ENCODE results near the gene ATG7.
"Not testable (repeated sequence)": the region's sequence is repeated elsewhere in the genome, so short reads cannot be mapped to it uniquely, and the experiment has no call there.

ATG7 gene

GRCh38 chr3:11435440-11436165 lies 163.4 kb downstream of the ATG7 start:
- Histone ChIP-seq H3K36me3 (ENCODE audit: control insufficient read depth, insufficient read depth, low read length) (no peaks in the 10 kb centered on the region), H3K9ac (ENCODE audit: low read length) (no peak overlapping the region), H3K4me1 (ENCODE audit: control insufficient read depth, insufficient read depth, low read length) (no peaks in the 10 kb centered on the region), H3K27ac (ENCODE audit: low read depth, low read length) (no peak overlapping the region), H3K27me3 (ENCODE audit: control insufficient read depth, insufficient read depth, low read length) (no peaks in the 10 kb centered on the region), H3K4me3 (ENCODE audit: low read length) (no peak overlapping the region)

- no peak overlapping the region for H3K4me3 ChIP-seq (ENCODE audit: low read length)
- no peaks in the 10 kb centered on the region for H3K4me1 ChIP-seq (ENCODE audit: control insufficient read depth, insufficient read depth, low read length)
- H3K27me3 ChIP-seq (ENCODE audit: control insufficient read depth, insufficient read depth, low read length) = no peaks in the 10 kb centered on the region
- H3K9ac ChIP-seq (ENCODE audit: low read length) = no peak overlapping the region
- H3K27ac ChIP-seq (ENCODE audit: low read depth, low read length) = no peak overlapping the region
- no peaks in the 10 kb centered on the region for H3K36me3 ChIP-seq (ENCODE audit: control insufficient read depth, insufficient read depth, low read length)
Measured at GRCh38 chr3:11436775-11437174, 164.6 kb downstream of the ATG7 start.

GRCh38 chr3:11437506-11437905 lies 165.3 kb downstream of the ATG7 start:
- Histone ChIP-seq H3K27me3 (ENCODE audit: control insufficient read depth, insufficient read depth, low read length) (no peaks in the 10 kb centered on the region), H3K36me3 (ENCODE audit: control insufficient read depth, insufficient read depth, low read length) (no peaks in the 10 kb centered on the region), H3K27ac (ENCODE audit: low read depth, low read length) (no peak overlapping the region), H3K9ac (ENCODE audit: low read length) (no peak overlapping the region), H3K4me1 (ENCODE audit: control insufficient read depth, insufficient read depth, low read length) (no peaks in the 10 kb centered on the region), H3K4me3 (ENCODE audit: low read length) (no peak overlapping the region)

- no peaks in the 10 kb centered on the region for H3K36me3 ChIP-seq (ENCODE audit: control insufficient read depth, insufficient read depth, low read length)
- H3K9ac ChIP-seq (ENCODE audit: low read length) = no peak overlapping the region
- no peak overlapping the region for H3K27ac ChIP-seq (ENCODE audit: low read depth, low read length)
- H3K27me3 ChIP-seq (ENCODE audit: control insufficient read depth, insufficient read depth, low read length) = no peaks in the 10 kb centered on the region
- H3K4me3 ChIP-seq (ENCODE audit: low read length) = no peak overlapping the region
- H3K4me1 ChIP-seq (ENCODE audit: control insufficient read depth, insufficient read depth, low read length) = no peaks in the 10 kb centered on the region
Measured at GRCh38 chr3:11438646-11439045, 166.4 kb downstream of the ATG7 start.

GRCh38 chr3:11441346-11441745 lies 169.1 kb downstream of the ATG7 start:
- H3K4me1 ChIP-seq (ENCODE audit: control insufficient read depth, insufficient read depth, low read length); H3K36me3 ChIP-seq (ENCODE audit: control insufficient read depth, insufficient read depth, low read length); H3K27me3 ChIP-seq (ENCODE audit: control insufficient read depth, insufficient read depth, low read length); H3K9ac ChIP-seq (ENCODE audit: low read length); H3K4me3 ChIP-seq (ENCODE audit: low read length); H3K27ac ChIP-seq (ENCODE audit: low read depth, low read length): not testable (repeated sequence)

- Histone ChIP-seq H3K4me1 (ENCODE audit: control insufficient read depth, insufficient read depth, low read length) (no peaks in the 10 kb centered on the region), H3K27me3 (ENCODE audit: control insufficient read depth, insufficient read depth, low read length) (no peaks in the 10 kb centered on the region), H3K27ac (ENCODE audit: low read depth, low read length) (no peak overlapping the region), H3K9ac (ENCODE audit: low read length) (no peak overlapping the region), H3K4me3 (ENCODE audit: low read length) (no peak overlapping the region), H3K36me3 (ENCODE audit: control insufficient read depth, insufficient read depth, low read length) (no peaks in the 10 kb centered on the region)
Measured at GRCh38 chr3:11444404-11444803, 172.2 kb downstream of the ATG7 start.

GRCh38 chr3:11445193-11445592 lies 173.0 kb downstream of the ATG7 start:
- H3K36me3 ChIP-seq (ENCODE audit: control insufficient read depth, insufficient read depth, low read length); H3K9ac ChIP-seq (ENCODE audit: low read length); H3K4me3 ChIP-seq (ENCODE audit: low read length); H3K27me3 ChIP-seq (ENCODE audit: control insufficient read depth, insufficient read depth, low read length); H3K27ac ChIP-seq (ENCODE audit: low read depth, low read length); H3K4me1 ChIP-seq (ENCODE audit: control insufficient read depth, insufficient read depth, low read length): not testable (repeated sequence)

GRCh38 chr3:11445883-11446282 lies 173.7 kb downstream of the ATG7 start:
- H3K27me3 ChIP-seq (ENCODE audit: control insufficient read depth, insufficient read depth, low read length) = no peaks in the 10 kb centered on the region
- H3K4me3 ChIP-seq (ENCODE audit: low read length) = no peak overlapping the region
- no peak overlapping the region for H3K27ac ChIP-seq (ENCODE audit: low read depth, low read length)
- no peaks in the 10 kb centered on the region for H3K36me3 ChIP-seq (ENCODE audit: control insufficient read depth, insufficient read depth, low read length)
- no peak overlapping the region for H3K9ac ChIP-seq (ENCODE audit: low read length)
- no peaks in the 10 kb centered on the region for H3K4me1 ChIP-seq (ENCODE audit: control insufficient read depth, insufficient read depth, low read length)

GRCh38 chr3:11447584-11448200 lies 175.5 kb downstream of the ATG7 start:
- no peak overlapping the region for H3K27ac ChIP-seq (ENCODE audit: low read depth, low read length)
- H3K4me1 ChIP-seq (ENCODE audit: control insufficient read depth, insufficient read depth, low read length) = no peaks in the 10 kb centered on the region
- no peaks in the 10 kb centered on the region for H3K27me3 ChIP-seq (ENCODE audit: control insufficient read depth, insufficient read depth, low read length)
- no peak overlapping the region for H3K9ac ChIP-seq (ENCODE audit: low read length)
- H3K36me3 ChIP-seq (ENCODE audit: control insufficient read depth, insufficient read depth, low read length) = no peaks in the 10 kb centered on the region
- H3K4me3 ChIP-seq (ENCODE audit: low read length) = no peak overlapping the region

- Histone ChIP-seq H3K4me3 (ENCODE audit: low read length) (no peak overlapping the region), H3K9ac (ENCODE audit: low read length) (no peak overlapping the region), H3K27me3 (ENCODE audit: control insufficient read depth, insufficient read depth, low read length) (no peaks in the 10 kb centered on the region), H3K36me3 (ENCODE audit: control insufficient read depth, insufficient read depth, low read length) (no peaks in the 10 kb centered on the region), H3K4me1 (ENCODE audit: control insufficient read depth, insufficient read depth, low read length) (no peaks in the 10 kb centered on the region), H3K27ac (ENCODE audit: low read depth, low read length) (no peak overlapping the region)
Measured at GRCh38 chr3:11450015-11450414, 177.8 kb downstream of the ATG7 start.

GRCh38 chr3:11452312-11452711 lies 180.1 kb downstream of the ATG7 start:
- Histone ChIP-seq H3K4me1 (ENCODE audit: control insufficient read depth, insufficient read depth, low read length) (no peaks in the 10 kb centered on the region), H3K4me3 (ENCODE audit: low read length) (no peak overlapping the region), H3K36me3 (ENCODE audit: control insufficient read depth, insufficient read depth, low read length) (no peaks in the 10 kb centered on the region), H3K27me3 (ENCODE audit: control insufficient read depth, insufficient read depth, low read length) (no peaks in the 10 kb centered on the region), H3K9ac (ENCODE audit: low read length) (no peak overlapping the region), H3K27ac (ENCODE audit: low read depth, low read length) (no peak overlapping the region)

GRCh38 chr3:11452885-11453847 lies 181.0 kb downstream of the ATG7 start:
- H3K9ac ChIP-seq (ENCODE audit: low read length) = no peak overlapping the region
- no peak overlapping the region for H3K4me3 ChIP-seq (ENCODE audit: low read length)
- H3K27me3 ChIP-seq (ENCODE audit: control insufficient read depth, insufficient read depth, low read length) = no peaks in the 10 kb centered on the region
- no peaks in the 10 kb centered on the region for H3K36me3 ChIP-seq (ENCODE audit: control insufficient read depth, insufficient read depth, low read length)
- no peak overlapping the region for H3K27ac ChIP-seq (ENCODE audit: low read depth, low read length)
- no peaks in the 10 kb centered on the region for H3K4me1 ChIP-seq (ENCODE audit: control insufficient read depth, insufficient read depth, low read length)

Measured in rectal smooth muscle tissue (tissue), 1 donor.